Measurements from ENCODE around the gene THRA.

THRA gene

GRCh38 chr17:40067710-40068109 is 4.9 kb downstream of the THRA start:
- TF ChIP-seq, protein P1, sequence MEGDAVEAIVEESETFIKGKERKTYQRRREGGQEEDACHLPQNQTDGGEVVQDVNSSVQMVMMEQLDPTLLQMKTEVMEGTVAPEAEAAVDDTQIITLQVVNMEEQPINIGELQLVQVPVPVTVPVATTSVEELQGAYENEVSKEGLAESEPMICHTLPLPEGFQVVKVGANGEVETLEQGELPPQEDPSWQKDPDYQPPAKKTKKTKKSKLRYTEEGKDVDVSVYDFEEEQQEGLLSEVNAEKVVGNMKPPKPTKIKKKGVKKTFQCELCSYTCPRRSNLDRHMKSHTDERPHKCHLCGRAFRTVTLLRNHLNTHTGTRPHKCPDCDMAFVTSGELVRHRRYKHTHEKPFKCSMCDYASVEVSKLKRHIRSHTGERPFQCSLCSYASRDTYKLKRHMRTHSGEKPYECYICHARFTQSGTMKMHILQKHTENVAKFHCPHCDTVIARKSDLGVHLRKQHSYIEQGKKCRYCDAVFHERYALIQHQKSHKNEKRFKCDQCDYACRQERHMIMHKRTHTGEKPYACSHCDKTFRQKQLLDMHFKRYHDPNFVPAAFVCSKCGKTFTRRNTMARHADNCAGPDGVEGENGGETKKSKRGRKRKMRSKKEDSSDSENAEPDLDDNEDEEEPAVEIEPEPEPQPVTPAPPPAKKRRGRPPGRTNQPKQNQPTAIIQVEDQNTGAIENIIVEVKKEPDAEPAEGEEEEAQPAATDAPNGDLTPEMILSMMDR (conservative IDR thresholded peaks at IDR 0.05): no peak
- no peak for TF ChIP-seq ZFX (IDR thresholded peaks at IDR 0.05)
- peak overlapping the region; percentile 75 for H3K27ac ChIP-seq

GRCh38 chr17:40068129-40068581 is 5.4 kb downstream of the THRA start:
- TF ChIP-seq, protein P1 (conservative IDR thresholded peaks at IDR 0.05): no peak
- TF ChIP-seq ZFX (IDR thresholded peaks at IDR 0.05): no peak
- H3K27ac ChIP-seq: peak overlapping the region; percentile 75

GRCh38 chr17:40068584-40068916 is 5.8 kb downstream of the THRA start:
- TF ChIP-seq ZFX (IDR thresholded peaks at IDR 0.05): no peak
- TF ChIP-seq, protein P1 (conservative IDR thresholded peaks at IDR 0.05): no peak
- H3K27ac ChIP-seq: peak overlapping the region; percentile 75

DNA sequence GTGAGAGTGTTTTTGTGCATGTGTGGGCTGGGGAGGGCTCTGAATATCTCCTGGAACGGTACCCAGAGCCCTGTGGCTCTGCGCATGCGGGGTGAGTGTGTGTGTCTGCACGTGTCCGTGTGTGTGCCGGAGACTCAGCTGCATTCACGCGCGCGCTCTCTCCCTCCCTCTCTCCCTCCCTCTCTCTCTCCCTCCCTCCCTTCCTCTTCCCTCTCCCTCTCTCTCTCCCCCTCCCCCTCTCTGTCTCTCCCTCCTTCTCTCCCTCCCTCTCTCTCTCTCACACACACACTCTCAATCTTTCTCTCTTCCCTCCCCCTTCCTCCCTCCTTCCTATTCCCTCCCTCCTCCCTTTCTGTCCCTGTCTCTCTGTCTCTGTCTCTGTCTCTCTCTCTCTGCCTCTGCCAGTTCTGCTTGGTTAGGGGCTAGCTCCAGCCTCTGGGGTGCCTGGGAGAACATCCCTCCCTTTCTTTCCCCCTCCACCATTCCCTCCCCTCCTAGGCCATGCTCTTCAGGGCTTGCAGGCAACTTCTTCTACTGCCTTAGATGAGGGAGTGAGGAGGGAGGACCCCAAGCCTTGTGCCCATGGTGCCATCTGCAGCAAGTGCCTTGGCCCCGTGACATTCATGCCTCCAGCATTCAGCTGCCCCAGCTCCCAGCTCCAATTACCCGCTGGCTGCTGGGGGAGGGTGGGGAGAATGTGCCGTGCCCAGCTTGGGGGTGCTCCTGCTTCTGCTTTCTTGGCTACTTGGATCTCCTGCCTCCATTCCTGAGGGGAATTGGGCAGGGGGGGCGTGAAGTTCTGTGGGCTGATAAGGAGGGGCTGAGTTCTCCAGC is 6.4 kb downstream of the THRA start:
- peak overlapping the region; percentile 75 for H3K27ac ChIP-seq
- TF ChIP-seq ZFX (IDR thresholded peaks at IDR 0.05): no peak
- TF ChIP-seq, protein P1 (conservative IDR thresholded peaks at IDR 0.05): no peak

- H3K27ac ChIP-seq: peak overlapping the region; percentile 75
- TF ChIP-seq, protein P1 (conservative IDR thresholded peaks at IDR 0.05): no peak; the same call in 1 of the 2 replicates
- no peak for TF ChIP-seq ZFX (IDR thresholded peaks at IDR 0.05)
These were observed 7.3 kb downstream of the THRA start for GRCh38 chr17:40069751-40070708.

- H3K27ac ChIP-seq: peak overlapping the region; percentile 75
- TF ChIP-seq ZFX (IDR thresholded peaks at IDR 0.05): no peak
- TF ChIP-seq, protein P1 (conservative IDR thresholded peaks at IDR 0.05): no peak
These were observed 8.0 kb downstream of the THRA start for GRCh38 chr17:40070709-40071312.

Measured in C4-2B (cell line).